ENCODE measurements around the gene UCK2. TPM values are rescaled to one million over a fixed set of nuclear protein-coding genes. Genes with fewer than 3 reads are reported as not detected.

The UCK2 gene
- total and polyA plus RNA-seq, 10 of the 15 experiments (the other 5 are each of a cell fraction or from before 2014, with no cell fraction given): 55.3 to 106 (median 84.9) TPM

DNA sequence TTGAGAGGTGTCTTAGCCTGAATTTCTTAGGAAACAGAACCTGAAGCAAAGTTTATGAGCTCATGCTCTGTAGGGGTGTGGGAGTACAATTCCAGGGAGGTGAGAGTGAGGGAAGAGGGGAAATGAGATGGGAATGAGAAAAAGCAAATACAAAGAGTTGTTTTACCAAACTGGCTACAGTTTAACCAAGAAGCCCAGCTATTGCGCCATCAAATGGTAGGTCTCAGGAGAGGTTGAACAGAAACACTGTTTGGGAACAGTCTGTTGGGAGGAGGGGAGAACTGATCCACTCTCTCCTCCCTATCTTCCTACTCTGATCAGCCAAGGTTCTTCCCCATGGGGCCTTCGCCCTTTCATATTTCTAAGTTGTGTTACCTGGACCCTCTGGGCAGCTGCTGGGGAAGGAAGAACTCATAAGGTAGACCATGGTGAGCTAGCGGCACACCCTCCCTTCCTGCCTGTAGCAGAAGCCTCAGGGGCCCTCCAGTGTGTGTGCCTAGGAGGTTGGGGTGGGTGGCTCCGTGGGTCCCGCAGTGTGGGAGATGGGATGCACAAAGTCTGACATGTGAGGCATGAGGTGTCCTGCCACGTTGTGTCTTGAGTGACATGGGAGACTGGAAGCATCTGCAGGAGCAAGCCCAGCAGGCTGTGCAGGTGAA lies 120.5 kb downstream of the UCK2 start (continued):
- TF ChIP-seq RELA (IDR thresholded peaks at IDR 0.05; ENCODE audit: borderline replicate concordance, partially characterized antibody): no peak

DNA sequence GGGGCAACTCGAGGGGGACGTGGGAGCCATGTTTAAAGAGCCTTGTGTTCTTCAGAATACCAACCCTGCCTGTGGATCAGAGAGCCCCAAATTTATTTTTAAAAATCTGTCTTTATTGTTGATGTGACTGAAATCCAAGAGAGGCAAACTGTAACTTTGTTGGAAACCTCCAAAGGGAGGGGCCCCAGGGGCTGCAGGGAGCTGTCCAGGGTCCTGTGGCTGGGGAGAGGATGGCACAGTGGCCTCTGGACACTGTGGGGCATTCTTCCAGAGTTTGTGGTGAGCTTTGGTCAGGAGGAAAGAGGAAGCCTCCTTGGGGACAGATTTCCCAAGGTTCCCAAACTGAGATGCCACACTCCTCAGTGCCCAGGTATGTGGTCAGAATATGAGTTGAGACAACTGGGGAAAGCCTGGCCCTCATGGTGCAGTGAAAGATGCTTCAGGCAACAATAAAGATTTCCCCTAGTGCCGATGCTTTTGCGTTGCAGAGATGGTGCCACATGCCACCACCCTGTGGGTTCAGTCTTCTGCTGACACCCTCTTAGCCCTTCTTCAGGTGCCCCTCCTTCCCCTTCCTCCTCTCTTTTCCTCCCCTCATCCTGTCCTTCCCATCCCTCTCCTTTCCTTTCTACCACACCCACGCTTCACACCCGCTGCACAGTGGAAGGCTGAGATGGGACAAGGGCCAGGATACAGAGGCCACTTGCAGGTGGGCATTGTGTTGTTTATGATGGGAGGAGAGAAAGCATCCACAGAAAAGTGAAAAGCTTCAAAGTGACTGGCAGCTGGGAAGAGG lies 122.1 kb downstream of the UCK2 start:
- BruUV-seq (replicated peaks): no TSS peak
- in situ Hi-C loops (cut with MboI): no loop called here
- POLR2A ChIA-PET: no interaction called here

More for the DNA sequence above, 122.1 kb downstream of the UCK2 start:
- CTCF ChIA-PET: interaction anchor here (1.6 kb wide), 1 partner anchor 21 kb away, joined by 6 read pairs; no protein-coding TSS in a partner anchor
- TF ChIP-seq NFIC (IDR thresholded peaks at IDR 0.05; ENCODE audit: low read depth, low read length) (no peak), REST (IDR thresholded peaks at IDR 0.05; ENCODE audit: low read depth, low read length) (peak; percentile 91)
- no peaks in the 10 kb centered on the region for H4K20me1 ChIP-seq (ENCODE audit: control insufficient read depth, insufficient read depth)
- H3K9ac ChIP-seq (ENCODE audit: control insufficient read depth, insufficient read depth, low read length): no peak overlapping the region
- FAIRE-seq (no peak), ATAC-seq (peak; percentile 44; the same call in 2 of the 3 replicates), DNase-seq (ENCODE audit: low read depth, low spot score) (no peak)
- no peaks in the 10 kb centered on the region for H3K36me3 ChIP-seq (ENCODE audit: control insufficient read depth in 2 of 2, insufficient read depth in 2 of 2, low read length in 1 of 2)
- H3K9me3 ChIP-seq (replicated peaks; ENCODE audit: control insufficient read depth, insufficient read depth, low read length): no peaks in the 10 kb centered on the region
- H3K4me3 ChIP-seq: no peak overlapping the region
- no peaks in the 10 kb centered on the region for H3K27me3 ChIP-seq (replicated peaks in 1 of 2; ENCODE audit: control insufficient read depth in 2 of 2, insufficient read depth in 2 of 2, low read length in 1 of 2)
- H3K4me1 ChIP-seq (ENCODE audit: control insufficient read depth, insufficient read depth, low read length): no peaks in the 10 kb centered on the region
- 56% methylated on average over 6 of the region's 6 CpGs for WGBS (ENCODE audit: insufficient coverage, insufficient replicate concordance, low lambda C conversion rate, missing lambda C conversion rate)
- H3K79me2 ChIP-seq (ENCODE audit: control insufficient read depth, insufficient read depth, low read length): no peaks in the 10 kb centered on the region
- RAD21 ChIA-PET (ENCODE audit: unreplicated experiment): no interaction called here
- H3K4me2 ChIP-seq (ENCODE audit: control insufficient read depth, insufficient read depth): no peak overlapping the region
- SMC1A ChIA-PET (ENCODE audit: uncharacterized antibody, unreplicated experiment): interaction anchor here (0.7 kb wide), 2 partner anchors 340 to 418 kb away, joined by 3 read pairs; no protein-coding TSS in a partner anchor
- H3K27ac ChIP-seq (ENCODE audit: control insufficient read depth, insufficient read depth): no peak overlapping the region
- H2AFZ ChIP-seq (ENCODE audit: control insufficient read depth, low read depth, low read length): no peak overlapping the region
- intact Hi-C loops (cut with micrococcal nuclease; ENCODE audit: unreplicated experiment): no loop called here
